Endothelial cell of umbilical vein (primary cell): ENCODE measurements around the gene TBC1D19. TPM values are rescaled to one million over a fixed set of nuclear protein-coding genes. Genes with fewer than 3 reads are reported as not detected.
"Not testable (repeated sequence)": the region's sequence is repeated elsewhere in the genome, so short reads cannot be mapped to it uniquely, and the experiment has no call there.

Experiments
- BruUV-seq: library from RNA; stranded (reverse); fragments of 400-500 nt; replicated peaks from 2 replicates; lab custom pipeline; 2021; lab: Mats Ljungman, UMichigan
- CTCF ChIA-PET: fragments of 300-600, 350-600 bp; sonication (Branson Sonifier 250); formaldehyde crosslinking; loops from one replicate; lab custom pipeline; 2021; ENCODE audit warnings: antibody characterized with exemption, inconsistent platforms; lab: Charles Lee
- POLR2A ChIA-PET: fragments of 300-600, 350-600 bp; sonication (Branson Sonifier 250); formaldehyde crosslinking; loops from one replicate; lab custom pipeline; 2021; ENCODE audit warnings: antibody characterized with exemption, inconsistent platforms; lab: Charles Lee
- DNase-seq: peaks from one replicate; pipeline ENCODE4 v3.0.0-alpha.2; 2011; ENCODE audit warnings: low read depth, low spot score
- FAIRE-seq: peaks from 2 replicates; lab custom pipeline; 2011; peaks lifted over from hg19 to GRCh38; lab: Jason Lieb, UNC
- H2AFZ ChIP-seq: 2 replicates; pipeline ENCODE4 v1.6.0; 2012; ENCODE audit warnings: low read depth, low read length, control low read depth, inconsistent platforms
- H3K27ac ChIP-seq: 2 replicates; pipeline ENCODE4 v1.5.1; 2011; ENCODE audit warnings: low read depth, mild to moderate bottlenecking, control low read depth, low read length, moderate library complexity; ENCODE audit not compliant: insufficient read depth
- H3K27me3 ChIP-seq, 2 experiments: 2 replicates each; pipeline versions ENCODE4 v1.6.0 to v1.6.1; 2011; ENCODE audit warnings: low read length in 2 of 2, mixed read lengths in 1 of 2; ENCODE audit not compliant: control insufficient read depth in 2 of 2, insufficient read depth in 2 of 2
- H3K36me3 ChIP-seq, 2 experiments: 2 replicates in 1 of 2; 3 replicates in 1 of 2; pipeline ENCODE4 v1.5.1; 2011; ENCODE audit warnings: low read length in 2 of 2, mild to moderate bottlenecking in 1 of 2, moderate library complexity in 1 of 2; ENCODE audit not compliant: control insufficient read depth in 2 of 2, insufficient read depth in 2 of 2; ENCODE audit errors: extremely low read depth in 1 of 2
- H3K4me1 ChIP-seq: 3 replicates; pipeline ENCODE4 v1.5.1; 2011; ENCODE audit warnings: mild to moderate bottlenecking, low read length; ENCODE audit not compliant: control insufficient read depth, insufficient read depth; ENCODE audit errors: extremely low read depth
- H3K4me2 ChIP-seq: 2 replicates; pipeline ENCODE4 v1.6.1; 2011; ENCODE audit warnings: low read length, control low read depth, mixed read lengths; ENCODE audit not compliant: insufficient read depth
- H3K4me3 ChIP-seq, 3 experiments: fragments of 200-600 bp in 1 of 3; sonication (generic), shearing (Covaris generic) in 1 of 3; replicated peaks in 1 of 3; 2 replicates each; pipeline ENCODE4 v1.5.1; 2011 to 2016; ENCODE audit warnings: control low read depth in 3 of 3, low read length in 3 of 3, mild to moderate bottlenecking in 2 of 3, inconsistent platforms in 1 of 3, low read depth in 1 of 3, moderate library complexity in 1 of 3; ENCODE audit not compliant: insufficient read depth in 1 of 3
- H3K79me2 ChIP-seq: 2 replicates; pipeline ENCODE4 v1.6.0; 2012; ENCODE audit warnings: low read length, inconsistent platforms; ENCODE audit not compliant: control insufficient read depth, insufficient read depth
- H3K9ac ChIP-seq: replicated peaks from 2 replicates; pipeline ENCODE3; 2011; ENCODE audit warnings: low read length, control low read depth; ENCODE audit not compliant: insufficient read depth; ENCODE audit errors: extremely low read depth
- H3K9me1 ChIP-seq: replicated peaks from 3 replicates; pipeline ENCODE4 v1.6.0; 2011; ENCODE audit warnings: mild to moderate bottlenecking, low read length; ENCODE audit not compliant: control insufficient read depth, insufficient read depth; ENCODE audit errors: extremely low read depth
- H3K9me3 ChIP-seq: replicated peaks from 2 replicates; pipeline ENCODE4 v1.5.1; 2012; ENCODE audit warnings: low read length, inconsistent platforms; ENCODE audit not compliant: control insufficient read depth, insufficient read depth
- H4K20me1 ChIP-seq: replicated peaks from 2 replicates; pipeline ENCODE3; 2011; ENCODE audit warnings: mild to moderate bottlenecking, low read length; ENCODE audit not compliant: control insufficient read depth, insufficient read depth; ENCODE audit errors: extremely low read depth
- GATA2 ChIP-seq: IDR thresholded peaks from 2 replicates; pipeline ENCODE4 v1.7.0; 2011; ENCODE audit warnings: low read depth, mild to moderate bottlenecking, moderate library complexity, mixed read lengths, low read length; ENCODE audit not compliant: insufficient read length, insufficient read depth
- MAX ChIP-seq: IDR thresholded peaks from 2 replicates; pipeline ENCODE4 v1.6.1; 2011; ENCODE audit not compliant: insufficient read depth, insufficient read length
- dilution Hi-C: fragments of 300-500 bp; cut with MboI; formaldehyde crosslinking; loops from one replicate; pipeline ENCODE4 v1.15.0; 2019; ENCODE audit warnings: low sequenced_read_pairs; ENCODE audit not compliant: extremely low pct_ligation_motif_present
- intact Hi-C: fragments of 100-400 bp; cut with micrococcal nuclease; formaldehyde crosslinking; loops from one replicate; pipeline ENCODE4 v1.10.0; 2022
- polyA plus RNA-seq, 4 experiments: library from polyadenylated mRNA; depleted of rRNA in 3 of 4; stranded (reverse) in 3 of 4; unstranded in 1 of 4; fragments of >200 nt; gene quantifications; 2 replicates each; pipeline versions ENCODE4 v1.2.1 to v1.2.3, GENCODE V29; 2011 to 2012; ENCODE audit warnings: missing spikeins in 1 of 4
- total RNA-seq: library from RNA; stranded (reverse); gene quantifications from 2 replicates; pipeline ENCODE4 v1.2.3, GENCODE V29; 2021

The TBC1D19 gene
- total and polyA plus RNA-seq, 2 donors (not counting 3 experiments of a cell fraction or from before 2014, with no cell fraction given): 4.4 to 5.9 TPM

- POLR2A ChIA-PET: no interaction called here
- intact Hi-C loops: no loop called here
- Histone ChIP-seq H3K4me2 (no peak overlapping the region), H3K9me3 (no peaks in the 10 kb centered on the region), H3K4me1 (peaks cover 9% of the 10 kb centered on the region), H3K36me3 (no peaks in the 10 kb centered on the region), H4K20me1 (no peaks in the 10 kb centered on the region), H3K27me3 (no peaks in the 10 kb centered on the region), H3K4me3 (no peak overlapping the region), H3K27ac (no peak overlapping the region), H2AFZ (no peak overlapping the region), H3K9me1 (no peaks in the 10 kb centered on the region), H3K79me2 (no peaks in the 10 kb centered on the region), H3K9ac (no peak overlapping the region)
- CTCF ChIA-PET: interaction anchor here (1.5 kb wide), 1 partner anchor 9 kb away, joined by 4 read pairs; no protein-coding TSS in a partner anchor
- TF ChIP-seq MAX (no peak), GATA2 (no peak)
- no TSS peak for BruUV-seq
- DNase-seq (no peak), FAIRE-seq (no peak)
- dilution Hi-C loops: no loop called here
Measured at GRCh38 chr4:26622913-26623312, 39.0 kb downstream of the TBC1D19 start.

GRCh38 chr4:26626658-26627057, 42.8 kb downstream of the TBC1D19 start:
- H3K9ac ChIP-seq, H3K9me3 ChIP-seq, H3K4me3 ChIP-seq, H3K4me2 ChIP-seq, H3K36me3 ChIP-seq, H3K4me1 ChIP-seq, BruUV-seq, H4K20me1 ChIP-seq, H3K27me3 ChIP-seq, intact Hi-C loops, CTCF ChIA-PET, DNase-seq, POLR2A ChIA-PET, H3K27ac ChIP-seq, dilution Hi-C loops, H3K79me2 ChIP-seq, H2AFZ ChIP-seq, H3K9me1 ChIP-seq, FAIRE-seq: not testable (repeated sequence)
